Stomach (tissue), 9 donors: ENCODE measurements around the gene LRIT2. TPM values are rescaled to one million over a fixed set of nuclear protein-coding genes. Genes with fewer than 3 reads are reported as not detected.

ENCODE experiments used
- DNase-seq, 2 donors: peaks; one replicate each; pipeline versions ENCODE4 v3.0.0 to v3.0.0-alpha.2; 2013 to 2019
- H3K27ac ChIP-seq, 5 donors: fragments of 200-600 bp in 4 of 5; sonication (generic) in 4 of 5; one replicate each; pipeline ENCODE4 v1.5.1; 2013 to 2019; ENCODE audit warnings: mild to moderate bottlenecking in 1 of 5, moderate library complexity in 1 of 5
- H3K27me3 ChIP-seq, 3 donors: fragments of 200-600 bp; sonication (generic); one replicate each; pipeline ENCODE4 v1.5.1; 2017 to 2019; ENCODE audit warnings: mixed run types in 1 of 3
- H3K36me3 ChIP-seq, 4 donors: fragments of 200-600 bp; sonication (generic); 1 replicate in 3 of 4; 2 replicates in 1 of 4; pipeline ENCODE4 v1.5.1; 2016 to 2019
- H3K4me1 ChIP-seq, 4 donors: fragments of 200-600 bp; sonication (generic); one replicate each; pipeline ENCODE4 v1.5.1; 2016 to 2019
- H3K4me3 ChIP-seq, 4 donors: fragments of 200-600 bp; sonication (generic) in 3 of 4; one replicate each; pipeline ENCODE4 v1.5.1; 2016 to 2019; ENCODE audit warnings: mild to moderate bottlenecking in 1 of 4
- H3K9me3 ChIP-seq, 4 donors: fragments of 200-600 bp; sonication (generic); one replicate each; pipeline ENCODE4 v1.5.1; 2016 to 2019
- EP300 ChIP-seq: sonication (generic); formaldehyde crosslinking; IDR thresholded peaks from one replicate; pipeline ENCODE4 v1.6.1; 2017; ENCODE audit warnings: antibody characterized with exemption
- POLR2A ChIP-seq, 4 donors: fragments of 450-650 bp; IDR thresholded peaks; one replicate each; pipeline ENCODE4 v1.6.1; 2016; ENCODE audit warnings: antibody characterized with exemption in 4 of 4, control low read depth in 2 of 4, mild to moderate bottlenecking in 1 of 4, moderate library complexity in 1 of 4
- POLR2AphosphoS5 ChIP-seq, 3 donors: sonication (generic); formaldehyde crosslinking; IDR thresholded peaks; one replicate each; pipeline ENCODE4 v1.6.1; 2016; ENCODE audit warnings: antibody characterized with exemption in 3 of 3
- WGBS, 5 donors: extraction: QIAGEN DNeasy Blood & Tissue Kit in 3 of 5; methylation state at CpG; one replicate each; pipeline versions ENCODE4 v1.1.5 to v1.1.7; 2013 to 2018; 5-methylcytosine and 5-hydroxymethylcytosine counted together
- intact Hi-C: fragments of 100-400 bp; cut with DNase I; formaldehyde crosslinking; loops from one replicate; pipeline ENCODE4 v1.15.1; 2023; ENCODE audit warnings: low total_unique reads
- polyA plus RNA-seq, 3 donors: library from polyadenylated mRNA; stranded (reverse); fragments of 200-250 nt; gene quantifications; one replicate each; pipeline ENCODE4 v1.2.3, GENCODE V29; 2013
- total RNA-seq, 5 donors: library from RNA; depleted of rRNA; stranded (reverse); fragments of >200 nt; gene quantifications; one replicate each; pipeline versions ENCODE4 v1.1.0 to v1.2.3, GENCODE V29; 2014 to 2016
- TF ChIP-seq, protein P1 (sequence below), 7 experiments: fragments of 450-650 bp in 4 of 7; fragments of 200-600 bp in 3 of 7; sonication (generic) in 3 of 7; IDR thresholded peaks; one replicate each; pipeline ENCODE4 v1.5.1; 2016 to 2019; ENCODE audit warnings: antibody characterized with exemption in 7 of 7, control low read depth in 2 of 7, mild to moderate bottlenecking in 1 of 7
- donor health status: healthy with polysubstance abuse.
- donor health status: Bipolar disorder and iron deficiency.
- donor health status: healthy.

The LRIT2 gene
- total and polyA plus RNA-seq, 8 donors = not detected

- intact Hi-C loops = no loop called here
- H3K36me3 ChIP-seq = no peaks in the 10 kb centered on the region
- no peaks in the 10 kb centered on the region for H3K4me1 ChIP-seq
- DNase-seq = no peak
- H3K27me3 ChIP-seq = peaks cover 0 to 27% (median 5%) of the 10 kb centered on the region in 3 donors
- no peaks in the 10 kb centered on the region for H3K9me3 ChIP-seq
- WGBS, 5 donors = 72 to 80% (median 76%) methylated on average over 3 of the region's 3 CpGs
- H3K4me3 ChIP-seq = no peak overlapping the region
- H3K27ac ChIP-seq = no peak overlapping the region
- no peak for TF ChIP-seq POLR2AphosphoS5 (IDR thresholded peaks at IDR 0.05)
- TF ChIP-seq, protein P1, sequence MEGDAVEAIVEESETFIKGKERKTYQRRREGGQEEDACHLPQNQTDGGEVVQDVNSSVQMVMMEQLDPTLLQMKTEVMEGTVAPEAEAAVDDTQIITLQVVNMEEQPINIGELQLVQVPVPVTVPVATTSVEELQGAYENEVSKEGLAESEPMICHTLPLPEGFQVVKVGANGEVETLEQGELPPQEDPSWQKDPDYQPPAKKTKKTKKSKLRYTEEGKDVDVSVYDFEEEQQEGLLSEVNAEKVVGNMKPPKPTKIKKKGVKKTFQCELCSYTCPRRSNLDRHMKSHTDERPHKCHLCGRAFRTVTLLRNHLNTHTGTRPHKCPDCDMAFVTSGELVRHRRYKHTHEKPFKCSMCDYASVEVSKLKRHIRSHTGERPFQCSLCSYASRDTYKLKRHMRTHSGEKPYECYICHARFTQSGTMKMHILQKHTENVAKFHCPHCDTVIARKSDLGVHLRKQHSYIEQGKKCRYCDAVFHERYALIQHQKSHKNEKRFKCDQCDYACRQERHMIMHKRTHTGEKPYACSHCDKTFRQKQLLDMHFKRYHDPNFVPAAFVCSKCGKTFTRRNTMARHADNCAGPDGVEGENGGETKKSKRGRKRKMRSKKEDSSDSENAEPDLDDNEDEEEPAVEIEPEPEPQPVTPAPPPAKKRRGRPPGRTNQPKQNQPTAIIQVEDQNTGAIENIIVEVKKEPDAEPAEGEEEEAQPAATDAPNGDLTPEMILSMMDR (IDR thresholded peaks at IDR 0.05) = no peak
- TF ChIP-seq EP300 = no peak
- no peak for TF ChIP-seq POLR2A (IDR thresholded peaks at IDR 0.05)
Observed at GRCh38 chr10:84226616-84227015, 1.3 kb upstream of the LRIT2 start.

GRCh38 chr10:84224411-84225028, 824 bp downstream of the LRIT2 start:
- TF ChIP-seq, protein P1 (IDR thresholded peaks at IDR 0.05) = no peak
- TF ChIP-seq POLR2AphosphoS5 (IDR thresholded peaks at IDR 0.05) = no peak
- TF ChIP-seq EP300 = no peak
- H3K27ac ChIP-seq = no peak overlapping the region
- H3K27me3 ChIP-seq = peaks cover 0 to 27% (median 5%) of the 10 kb centered on the region in 3 donors
- H3K9me3 ChIP-seq = no peaks in the 10 kb centered on the region
- H3K4me3 ChIP-seq = no peak overlapping the region
- no peaks in the 10 kb centered on the region for H3K36me3 ChIP-seq
- no peaks in the 10 kb centered on the region for H3K4me1 ChIP-seq
- DNase-seq = peak in 1 of 2 donors; percentile 38
- intact Hi-C loops = no loop called here
- WGBS, 5 donors = 45 to 56% (median 50%) methylated on average over 4 to 6 of the region's 6 CpGs

DNA sequence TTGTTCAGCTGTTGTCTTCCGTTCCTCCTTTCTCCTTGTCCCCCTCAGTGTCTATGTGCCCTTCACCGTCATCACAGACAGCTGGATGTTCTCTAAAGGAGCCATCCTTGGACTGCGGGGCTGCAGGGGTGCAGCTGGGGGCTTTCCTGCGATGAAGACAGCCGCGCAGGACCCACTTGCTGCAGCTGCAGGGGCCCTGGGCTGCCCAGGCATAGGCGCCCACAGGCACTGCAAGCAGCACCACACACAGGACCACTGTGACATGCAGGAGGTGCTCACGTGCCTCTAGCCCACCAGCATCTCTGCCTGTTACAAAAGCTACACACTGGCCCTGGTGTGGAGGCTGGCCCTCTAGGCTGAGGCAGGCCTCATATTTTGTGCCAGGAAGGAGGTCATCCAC, 3.4 kb downstream of the LRIT2 start:
- no peak for TF ChIP-seq POLR2AphosphoS5 (IDR thresholded peaks at IDR 0.05)
- TF ChIP-seq, protein P1 (IDR thresholded peaks at IDR 0.05) = no peak
- TF ChIP-seq POLR2A (IDR thresholded peaks at IDR 0.05) = no peak
- TF ChIP-seq EP300 = no peak
- no peaks in the 10 kb centered on the region for H3K4me1 ChIP-seq
- 73 to 97% (median 84%) methylated on average over 7 to 8 of the region's 8 CpGs for WGBS, 5 donors
- intact Hi-C loops = no loop called here
- no peak overlapping the region for H3K4me3 ChIP-seq
- no peak overlapping the region for H3K27ac ChIP-seq
- DNase-seq = no peak
- H3K27me3 ChIP-seq = peaks cover 0 to 23% (median 5%) of the 10 kb centered on the region in 3 donors
- H3K9me3 ChIP-seq = no peaks in the 10 kb centered on the region
- H3K36me3 ChIP-seq = no peaks in the 10 kb centered on the region

DNA sequence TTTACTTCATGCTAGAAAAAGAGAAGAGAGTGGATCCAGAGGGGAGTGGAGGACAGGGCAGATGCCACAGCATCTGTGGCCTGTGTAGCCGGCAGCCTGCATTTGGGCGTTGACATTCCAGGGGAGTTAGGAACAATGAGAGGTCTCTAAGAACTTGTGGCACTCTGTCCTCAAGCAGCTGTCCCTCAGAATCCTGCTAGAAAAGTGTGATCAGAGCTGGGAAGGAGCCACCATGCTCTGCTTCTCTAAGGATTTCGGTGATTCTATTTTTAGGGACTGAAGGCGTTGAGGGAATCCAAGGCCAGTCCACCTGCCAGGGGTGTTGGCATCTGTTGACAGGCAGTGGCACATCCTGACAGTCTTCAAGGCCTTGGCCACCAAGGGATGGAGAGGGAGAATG, 7.6 kb downstream of the LRIT2 start:
- Histone ChIP-seq H3K27me3 (peaks cover 0 to 11% (median 0%) of the 10 kb centered on the region in 3 donors), H3K4me3 (no peak overlapping the region), H3K4me1 (no peaks in the 10 kb centered on the region), H3K27ac (no peak overlapping the region), H3K36me3 (no peaks in the 10 kb centered on the region), H3K9me3 (no peaks in the 10 kb centered on the region)
- intact Hi-C loops = no loop called here
- WGBS, 5 donors = 76 to 93% (median 86%) methylated on average over 4 of the region's 4 CpGs
- TF ChIP-seq POLR2AphosphoS5 (IDR thresholded peaks at IDR 0.05) (no peak), POLR2A (IDR thresholded peaks at IDR 0.05) (no peak), EP300 (no peak)
- TF ChIP-seq, protein P1 (IDR thresholded peaks at IDR 0.05) = no peak
- DNase-seq = no peak
